Measurements from ENCODE around the gene RNF10.

DNA sequence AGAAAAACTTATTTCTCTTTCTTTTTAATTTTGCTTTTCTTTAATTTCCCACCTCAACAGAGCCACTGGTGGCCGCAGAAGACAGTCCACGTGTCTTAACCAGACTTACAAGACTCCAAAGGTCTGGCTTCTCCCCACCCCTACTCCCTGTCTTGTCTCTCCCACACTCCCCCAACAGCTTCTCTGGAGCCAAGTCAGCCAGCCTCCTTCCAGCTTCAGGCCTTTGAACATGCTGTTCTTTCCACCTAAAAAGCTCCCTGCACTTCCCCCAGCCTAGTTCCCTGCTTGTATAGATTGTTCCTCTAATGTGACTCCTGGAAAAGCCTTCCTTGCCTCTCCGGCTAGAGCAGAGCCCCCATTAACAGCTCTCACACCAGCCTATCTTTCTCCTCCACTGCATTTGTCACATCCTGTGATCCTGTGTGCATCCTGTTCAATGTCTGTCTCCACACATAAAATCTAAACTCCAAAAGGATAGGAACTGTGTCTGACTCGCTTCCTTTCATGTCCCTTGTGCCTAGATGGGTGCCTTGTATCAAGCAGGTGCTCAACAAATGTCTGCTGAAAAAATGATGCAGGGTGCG, 46.0 kb upstream of the RNF10 start:
- TF ChIP-seq, protein P1, sequence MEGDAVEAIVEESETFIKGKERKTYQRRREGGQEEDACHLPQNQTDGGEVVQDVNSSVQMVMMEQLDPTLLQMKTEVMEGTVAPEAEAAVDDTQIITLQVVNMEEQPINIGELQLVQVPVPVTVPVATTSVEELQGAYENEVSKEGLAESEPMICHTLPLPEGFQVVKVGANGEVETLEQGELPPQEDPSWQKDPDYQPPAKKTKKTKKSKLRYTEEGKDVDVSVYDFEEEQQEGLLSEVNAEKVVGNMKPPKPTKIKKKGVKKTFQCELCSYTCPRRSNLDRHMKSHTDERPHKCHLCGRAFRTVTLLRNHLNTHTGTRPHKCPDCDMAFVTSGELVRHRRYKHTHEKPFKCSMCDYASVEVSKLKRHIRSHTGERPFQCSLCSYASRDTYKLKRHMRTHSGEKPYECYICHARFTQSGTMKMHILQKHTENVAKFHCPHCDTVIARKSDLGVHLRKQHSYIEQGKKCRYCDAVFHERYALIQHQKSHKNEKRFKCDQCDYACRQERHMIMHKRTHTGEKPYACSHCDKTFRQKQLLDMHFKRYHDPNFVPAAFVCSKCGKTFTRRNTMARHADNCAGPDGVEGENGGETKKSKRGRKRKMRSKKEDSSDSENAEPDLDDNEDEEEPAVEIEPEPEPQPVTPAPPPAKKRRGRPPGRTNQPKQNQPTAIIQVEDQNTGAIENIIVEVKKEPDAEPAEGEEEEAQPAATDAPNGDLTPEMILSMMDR (IDR thresholded peaks at IDR 0.05; ENCODE audit: insufficient read depth, low read length): no peak
- TF ChIP-seq POLR2AphosphoS5 (IDR thresholded peaks at IDR 0.05; ENCODE audit: low read depth): no peak

Measured in HL-60 (cell line).